Measurements from ENCODE around the gene ANKRD9. TPM values are rescaled to one million over a fixed set of nuclear protein-coding genes. Genes with fewer than 3 reads are reported as not detected.

Gene ANKRD9
- total and polyA plus RNA-seq, 2 of the 13 experiments (the other 11 are each of a cell fraction or from before 2014, with no cell fraction given): 10.0 to 15.0 TPM

DNA sequence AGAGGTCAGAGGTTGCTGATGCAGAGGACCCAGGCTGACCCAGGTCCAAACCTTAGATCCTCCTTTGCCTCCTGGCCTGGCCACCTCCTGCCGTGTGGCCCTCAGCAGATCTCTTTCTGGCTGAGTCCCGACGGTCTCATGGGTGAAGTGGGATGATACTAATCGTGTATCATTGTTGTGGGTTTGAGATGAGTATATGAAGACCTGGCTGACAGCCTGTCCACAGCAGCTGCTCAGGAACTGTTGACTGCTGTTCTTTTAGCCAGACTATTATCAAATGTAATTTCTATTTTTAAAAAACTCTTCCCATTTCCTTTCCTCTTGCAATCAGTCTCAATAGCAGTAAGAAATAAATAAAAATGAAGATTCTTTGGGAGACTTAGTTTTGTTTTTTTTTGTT, 45.6 kb downstream of the ANKRD9 start:
- no peaks in the 10 kb centered on the region for H3K27me3 ChIP-seq (ENCODE audit: control insufficient read depth in 1 of 2, insufficient read depth in 2 of 2, low read length in 2 of 2)
- ChIA-PET POLR2A (no interaction called here), CTCF (ENCODE audit: low intra/inter-chr PET ratio, low total read pairs) (no interaction called here)
- H3K79me2 ChIP-seq (ENCODE audit: insufficient read depth, low read length): no peaks in the 10 kb centered on the region
- no peak for ATAC-seq
- BruUV-seq (replicated peaks): no TSS peak
- no peak for DNase-seq (ENCODE audit: low spot score)
- no peak overlapping the region for H3K4me3 ChIP-seq (replicated peaks in 1 of 3; ENCODE audit: insufficient read depth in 1 of 3, low read depth in 2 of 3, low read length in 3 of 3)
- no peak overlapping the region for H3K9ac ChIP-seq (ENCODE audit: insufficient read depth, low read depth, low read length)
- intact Hi-C loops (cut with micrococcal nuclease; ENCODE audit: unreplicated experiment) (no loop called here), in situ Hi-C loops (cut with HindIII; ENCODE audit: extremely low pct_ligation_motif_present, low pct_unique_long_range_greater_than_20kb) (no loop called here)
- H2AFZ ChIP-seq (ENCODE audit: low read length): no peak overlapping the region
- FAIRE-seq: no peak
- H3K9me3 ChIP-seq (ENCODE audit: low read length): no peaks in the 10 kb centered on the region
- H3K27ac ChIP-seq (ENCODE audit: extremely low read length, insufficient read depth, low read length): no peak overlapping the region
- H4K20me1 ChIP-seq (ENCODE audit: insufficient read depth, low read length): no peaks in the 10 kb centered on the region
- WGBS (ENCODE audit: low lambda C conversion rate): 91% methylated on average over 4 of the region's 4 CpGs
- H3K4me1 ChIP-seq (ENCODE audit: insufficient read depth, low read length): peaks cover 31% of the 10 kb centered on the region
- no peak for TF ChIP-seq IKZF1 (IDR thresholded peaks at IDR 0.05)
- TF ChIP-seq, protein P1, sequence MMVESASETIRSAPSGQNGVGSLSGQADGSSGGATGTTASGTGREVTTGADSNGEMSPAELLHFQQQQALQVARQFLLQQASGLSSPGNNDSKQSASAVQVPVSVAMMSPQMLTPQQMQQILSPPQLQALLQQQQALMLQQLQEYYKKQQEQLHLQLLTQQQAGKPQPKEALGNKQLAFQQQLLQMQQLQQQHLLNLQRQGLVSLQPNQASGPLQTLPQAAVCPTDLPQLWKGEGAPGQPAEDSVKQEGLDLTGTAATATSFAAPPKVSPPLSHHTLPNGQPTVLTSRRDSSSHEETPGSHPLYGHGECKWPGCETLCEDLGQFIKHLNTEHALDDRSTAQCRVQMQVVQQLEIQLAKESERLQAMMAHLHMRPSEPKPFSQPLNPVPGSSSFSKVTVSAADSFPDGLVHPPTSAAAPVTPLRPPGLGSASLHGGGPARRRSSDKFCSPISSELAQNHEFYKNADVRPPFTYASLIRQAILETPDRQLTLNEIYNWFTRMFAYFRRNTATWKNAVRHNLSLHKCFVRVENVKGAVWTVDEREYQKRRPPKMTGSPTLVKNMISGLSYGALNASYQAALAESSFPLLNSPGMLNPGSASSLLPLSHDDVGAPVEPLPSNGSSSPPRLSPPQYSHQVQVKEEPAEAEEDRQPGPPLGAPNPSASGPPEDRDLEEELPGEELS (CRISPR knock-in tag; IDR thresholded peaks at IDR 0.05): no peak
- no peak for TF ChIP-seq KLF6 (CRISPR knock-in tag; IDR thresholded peaks at IDR 0.05)
- TF ChIP-seq, protein P2, sequence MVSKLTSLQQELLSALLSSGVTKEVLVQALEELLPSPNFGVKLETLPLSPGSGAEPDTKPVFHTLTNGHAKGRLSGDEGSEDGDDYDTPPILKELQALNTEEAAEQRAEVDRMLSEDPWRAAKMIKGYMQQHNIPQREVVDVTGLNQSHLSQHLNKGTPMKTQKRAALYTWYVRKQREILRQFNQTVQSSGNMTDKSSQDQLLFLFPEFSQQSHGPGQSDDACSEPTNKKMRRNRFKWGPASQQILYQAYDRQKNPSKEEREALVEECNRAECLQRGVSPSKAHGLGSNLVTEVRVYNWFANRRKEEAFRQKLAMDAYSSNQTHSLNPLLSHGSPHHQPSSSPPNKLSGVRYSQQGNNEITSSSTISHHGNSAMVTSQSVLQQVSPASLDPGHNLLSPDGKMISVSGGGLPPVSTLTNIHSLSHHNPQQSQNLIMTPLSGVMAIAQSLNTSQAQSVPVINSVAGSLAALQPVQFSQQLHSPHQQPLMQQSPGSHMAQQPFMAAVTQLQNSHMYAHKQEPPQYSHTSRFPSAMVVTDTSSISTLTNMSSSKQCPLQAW (CRISPR knock-in tag; IDR thresholded peaks at IDR 0.05): no peak
- TF ChIP-seq GATA4 (IDR thresholded peaks at IDR 0.05; ENCODE audit: borderline replicate concordance, low read depth): no peak
- no peak for TF ChIP-seq RAD21 (CRISPR knock-in tag; IDR thresholded peaks at IDR 0.05)
- no peak for TF ChIP-seq EEA1 (CRISPR knock-in tag; IDR thresholded peaks at IDR 0.05; ENCODE audit: borderline replicate concordance)
- TF ChIP-seq ZFP41 (CRISPR knock-in tag; IDR thresholded peaks at IDR 0.05; ENCODE audit: borderline replicate concordance): no peak
- TF ChIP-seq HNF4A (CRISPR knock-in tag; IDR thresholded peaks at IDR 0.05): no peak
- no peak overlapping the region for H3K4me2 ChIP-seq (ENCODE audit: low read depth, low read length)
- H3K36me3 ChIP-seq (replicated peaks in 1 of 2; ENCODE audit: control insufficient read depth in 1 of 2, insufficient read depth in 2 of 2, low read length in 2 of 2): peaks cover 3 to 5% of the 10 kb centered on the region in 2 experiments; a peak in 2 of 5 replicates
